Caco-2 (cell line): Measurements from ENCODE around the gene BRSK2. TPM values are rescaled to one million over a fixed set of nuclear protein-coding genes. Genes with fewer than 3 reads are reported as not detected.

Experiments used
- BruUV-seq: library from RNA; stranded (reverse); fragments of 400-500 nt; replicated peaks from 2 replicates; lab custom pipeline; 2021; lab: Mats Ljungman, UMichigan
- CTCF ChIA-PET: fragments of 300-600 bp; sonication (Branson Sonifier 250); formaldehyde crosslinking; loops from one replicate; lab custom pipeline; 2022; ENCODE audit warnings: antibody characterized with exemption; lab: Charles Lee
- POLR2A ChIA-PET: fragments of 300-600 bp; sonication (Branson Sonifier 250); formaldehyde crosslinking; loops from one replicate; lab custom pipeline; 2022; ENCODE audit warnings: antibody characterized with exemption; lab: Charles Lee
- DNase-seq, 2 experiments: peaks; one replicate each; pipeline versions ENCODE4 v3.0.0 to v3.0.0-alpha.2; 2020 to 2022
- H3K27me3 ChIP-seq: replicated peaks from 2 replicates; pipeline ENCODE4 v1.6.0; 2011; ENCODE audit warnings: low read length; ENCODE audit not compliant: control insufficient read depth, insufficient read depth
- H3K36me3 ChIP-seq: 2 replicates; pipeline ENCODE4 v1.5.1; 2011; ENCODE audit warnings: low read length; ENCODE audit not compliant: control insufficient read depth, insufficient read depth
- H3K4me1 ChIP-seq: fragments of 250-450 bp; sonication (Bioruptor Pico); 2 replicates; pipeline ENCODE4 v1.5.1; 2020; ENCODE audit warnings: mild to moderate bottlenecking
- H3K4me3 ChIP-seq: 2 replicates; pipeline ENCODE4 v1.5.1; 2011; ENCODE audit warnings: low read depth, mild to moderate bottlenecking, control low read depth, low read length
- H3K9me3 ChIP-seq: fragments of 250-450 bp; sonication (Bioruptor Pico); 2 replicates; pipeline ENCODE4 v1.5.1; 2020; ENCODE audit warnings: mild to moderate bottlenecking, moderate library complexity
- H3K27ac Mint-ChIP-seq: one replicate; pipeline ENCODE4 v1.8.0; 2022; ENCODE audit warnings: mixed read lengths; ENCODE audit not compliant: unreplicated experiment
- H3K27me3 Mint-ChIP-seq: one replicate; pipeline ENCODE4 v1.8.0; 2022; ENCODE audit warnings: mixed read lengths; ENCODE audit not compliant: insufficient read depth, unreplicated experiment
- H3K36me3 Mint-ChIP-seq: one replicate; pipeline ENCODE4 v1.8.0; 2022; ENCODE audit warnings: mild to moderate bottlenecking, mixed read lengths; ENCODE audit not compliant: insufficient read depth, unreplicated experiment
- H3K4me1 Mint-ChIP-seq: one replicate; pipeline ENCODE4 v1.8.0; 2022; ENCODE audit warnings: low read depth, mixed read lengths; ENCODE audit not compliant: unreplicated experiment
- H3K4me3 Mint-ChIP-seq: one replicate; pipeline ENCODE4 v1.8.0; 2022; ENCODE audit warnings: mild to moderate bottlenecking, moderate library complexity, mixed read lengths; ENCODE audit not compliant: unreplicated experiment
- H3K9me3 Mint-ChIP-seq: one replicate; pipeline ENCODE4 v1.8.0; 2022; ENCODE audit warnings: mixed read lengths; ENCODE audit not compliant: unreplicated experiment
- intact Hi-C: fragments of 100-400 bp; cut with micrococcal nuclease; formaldehyde crosslinking; loops from one replicate; pipeline ENCODE4 v1.10.0; 2022; ENCODE audit not compliant: unreplicated experiment
- total RNA-seq: library from RNA; stranded (reverse); gene quantifications from 2 replicates; pipeline ENCODE4 v1.2.3, GENCODE V29; 2022
- TF ChIP-seq, protein P1 (sequence below), 2 experiments: fragments of 200-600 bp in 1 of 2; IDR thresholded peaks; 1 replicate in 1 of 2; 2 replicates in 1 of 2; pipeline versions ENCODE4 v1.5.1 to v1.8.0; 2011 to 2022; ENCODE audit warnings: antibody characterized with exemption in 1 of 2, control low read depth in 1 of 2, inconsistent platforms in 1 of 2, low read depth in 1 of 2, low read length in 1 of 2, mild to moderate bottlenecking in 1 of 2, moderate library complexity in 1 of 2; ENCODE audit not compliant: insufficient read depth in 1 of 2, severe bottlenecking in 1 of 2, unreplicated experiment in 1 of 2

The BRSK2 gene
- total RNA-seq, 1 experiment from 2014 or later = 32.8 TPM

GRCh38 chr11:1438261-1438966, 48.7 kb downstream of the BRSK2 start:
- POLR2A ChIA-PET = interaction anchor here (0.6 kb wide), 1 partner anchor 83 kb away, joined by 3 read pairs; no protein-coding TSS in a partner anchor
- Histone ChIP-seq H3K36me3 (no peaks in the 10 kb centered on the region), H3K9me3 (no peaks in the 10 kb centered on the region), H3K4me1 (peaks cover 28% of the 10 kb centered on the region), H3K27me3 (no peaks in the 10 kb centered on the region), H3K4me3 (no peak overlapping the region)
- no peak for DNase-seq
- H3K27ac Mint-ChIP-seq = no peak overlapping the region
- H3K27me3 Mint-ChIP-seq = no peaks in the 10 kb centered on the region
- no TSS peak for BruUV-seq
- no peaks in the 10 kb centered on the region for H3K9me3 Mint-ChIP-seq
- TF ChIP-seq, protein P1, sequence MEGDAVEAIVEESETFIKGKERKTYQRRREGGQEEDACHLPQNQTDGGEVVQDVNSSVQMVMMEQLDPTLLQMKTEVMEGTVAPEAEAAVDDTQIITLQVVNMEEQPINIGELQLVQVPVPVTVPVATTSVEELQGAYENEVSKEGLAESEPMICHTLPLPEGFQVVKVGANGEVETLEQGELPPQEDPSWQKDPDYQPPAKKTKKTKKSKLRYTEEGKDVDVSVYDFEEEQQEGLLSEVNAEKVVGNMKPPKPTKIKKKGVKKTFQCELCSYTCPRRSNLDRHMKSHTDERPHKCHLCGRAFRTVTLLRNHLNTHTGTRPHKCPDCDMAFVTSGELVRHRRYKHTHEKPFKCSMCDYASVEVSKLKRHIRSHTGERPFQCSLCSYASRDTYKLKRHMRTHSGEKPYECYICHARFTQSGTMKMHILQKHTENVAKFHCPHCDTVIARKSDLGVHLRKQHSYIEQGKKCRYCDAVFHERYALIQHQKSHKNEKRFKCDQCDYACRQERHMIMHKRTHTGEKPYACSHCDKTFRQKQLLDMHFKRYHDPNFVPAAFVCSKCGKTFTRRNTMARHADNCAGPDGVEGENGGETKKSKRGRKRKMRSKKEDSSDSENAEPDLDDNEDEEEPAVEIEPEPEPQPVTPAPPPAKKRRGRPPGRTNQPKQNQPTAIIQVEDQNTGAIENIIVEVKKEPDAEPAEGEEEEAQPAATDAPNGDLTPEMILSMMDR (IDR thresholded peaks at IDR 0.05; ENCODE audit: insufficient read depth in 1 of 2, low read depth in 1 of 2, low read length in 1 of 2, severe bottlenecking in 1 of 2, unreplicated experiment in 1 of 2) = no peak
- no peak overlapping the region for H3K4me3 Mint-ChIP-seq
- CTCF ChIA-PET = interaction anchor here (0.6 kb wide), 1 partner anchor 41 kb away, joined by 4 read pairs; no protein-coding TSS in a partner anchor
- no peaks in the 10 kb centered on the region for H3K36me3 Mint-ChIP-seq
- intact Hi-C loops = no loop called here
- H3K4me1 Mint-ChIP-seq = no peaks in the 10 kb centered on the region

- CTCF ChIA-PET = no interaction called here
These were observed 49.2 kb downstream of the BRSK2 start for GRCh38 chr11:1438967-1439330.

GRCh38 chr11:1439341-1439740, 49.6 kb downstream of the BRSK2 start:
- H3K27me3 Mint-ChIP-seq = no peaks in the 10 kb centered on the region
- no peaks in the 10 kb centered on the region for H3K36me3 Mint-ChIP-seq

More at GRCh38 chr11:1438967-1439330, 49.2 kb downstream of the BRSK2 start:
- H3K27ac Mint-ChIP-seq = no peak overlapping the region
- H3K9me3 ChIP-seq = no peaks in the 10 kb centered on the region
- H3K36me3 ChIP-seq = no peaks in the 10 kb centered on the region
- intact Hi-C loops = no loop called here
- H3K36me3 Mint-ChIP-seq = no peaks in the 10 kb centered on the region
- DNase-seq = no peak
- peaks cover 28% of the 10 kb centered on the region for H3K4me1 ChIP-seq
- H3K4me3 Mint-ChIP-seq = no peak overlapping the region
- H3K27me3 Mint-ChIP-seq = no peaks in the 10 kb centered on the region
- no peaks in the 10 kb centered on the region for H3K27me3 ChIP-seq
- no TSS peak for BruUV-seq
- no peak overlapping the region for H3K4me3 ChIP-seq
- H3K4me1 Mint-ChIP-seq = no peaks in the 10 kb centered on the region
- POLR2A ChIA-PET = no interaction called here
- H3K9me3 Mint-ChIP-seq = no peaks in the 10 kb centered on the region
- TF ChIP-seq, protein P1 (IDR thresholded peaks at IDR 0.05; ENCODE audit: insufficient read depth in 1 of 2, low read depth in 1 of 2, low read length in 1 of 2, severe bottlenecking in 1 of 2, unreplicated experiment in 1 of 2) = no peak

More at GRCh38 chr11:1439341-1439740, 49.6 kb downstream of the BRSK2 start:
- no TSS peak for BruUV-seq
- no peaks in the 10 kb centered on the region for H3K27me3 ChIP-seq
- Mint-ChIP-seq H3K9me3 (no peaks in the 10 kb centered on the region), H3K4me3 (no peak overlapping the region), H3K27ac (no peak overlapping the region), H3K4me1 (no peaks in the 10 kb centered on the region)
- intact Hi-C loops = no loop called here
- peaks cover 28% of the 10 kb centered on the region for H3K4me1 ChIP-seq
- H3K4me3 ChIP-seq = no peak overlapping the region
- DNase-seq = no peak
- no peaks in the 10 kb centered on the region for H3K9me3 ChIP-seq
- TF ChIP-seq, protein P1 (IDR thresholded peaks at IDR 0.05; ENCODE audit: insufficient read depth in 1 of 2, low read depth in 1 of 2, low read length in 1 of 2, severe bottlenecking in 1 of 2, unreplicated experiment in 1 of 2) = no peak
- no peaks in the 10 kb centered on the region for H3K36me3 ChIP-seq
- ChIA-PET CTCF (no interaction called here), POLR2A (no interaction called here)
